HG03565 (cell line): ENCODE results near the gene OR5B12.
A peak's percentile ranks its signal among the peaks of the same experiment; 100 is the strongest.
"Not testable (repeated sequence)": the region's sequence is repeated elsewhere in the genome, so short reads cannot be mapped to it uniquely, and the experiment has no call there.

Experiments used
- ATAC-seq: cut with Tn5 transposase; IDR thresholded peaks from one replicate; pipeline ENCODE4 v1.9.1; 2021; ENCODE audit warnings: mild to moderate bottlenecking, moderate library complexity; ENCODE audit not compliant: unreplicated experiment

OR5B12 gene

DNA sequence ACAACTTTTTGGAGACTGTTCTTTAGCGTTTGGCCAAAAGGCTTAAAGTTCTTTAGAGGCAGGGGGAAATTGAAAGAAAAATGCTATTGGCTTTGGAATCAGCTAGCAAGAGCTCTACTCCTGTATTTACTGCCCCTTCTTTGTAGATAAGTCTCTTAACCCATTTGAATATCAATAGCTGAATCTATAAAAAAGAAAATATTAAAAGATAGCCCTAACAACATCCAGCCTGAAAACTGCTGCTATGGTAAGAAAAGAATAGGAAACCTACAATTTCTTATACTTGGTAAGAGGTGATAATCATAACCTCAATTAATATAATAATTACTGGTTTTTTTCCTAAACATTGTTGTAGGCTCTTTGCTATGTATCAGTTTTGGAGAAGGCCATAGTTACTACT lies at the start of gene OR5B12:
Gene OR5B12, minus strand, starts transcription at position 101 of the 400 bp plus-strand sequence. CDS start 2,085 bp downstream, outside the sequence.
- ATAC-seq: no peak

DNA sequence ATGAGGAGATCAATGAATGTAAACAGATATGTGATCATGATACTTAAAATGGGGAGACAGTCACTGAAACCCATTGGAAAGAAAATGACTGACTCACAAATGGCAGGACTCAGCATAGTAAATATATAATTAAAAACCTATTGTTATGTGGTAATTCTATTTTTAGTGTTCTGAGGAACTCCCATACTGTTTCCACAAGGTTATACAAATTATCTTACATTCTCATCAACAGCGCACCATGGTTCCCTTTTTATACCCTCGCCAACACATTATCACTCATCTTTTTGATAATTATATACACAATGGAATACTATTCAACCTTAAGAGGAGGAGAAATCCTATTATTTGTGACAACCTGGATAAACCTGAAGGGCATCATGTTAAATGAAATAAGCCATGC lies 48.8 kb upstream of the OR5B12 start:
- no peak for ATAC-seq

- no peak for ATAC-seq
These were observed 45.1 kb upstream of the OR5B12 start for GRCh38 chr11:58487170-58487569.

- ATAC-seq: no peak
These were observed 43.9 kb upstream of the OR5B12 start for GRCh38 chr11:58485961-58486360.

- ATAC-seq: no peak
These were observed 29.9 kb upstream of the OR5B12 start for GRCh38 chr11:58471892-58472291.

- no peak for ATAC-seq
These were observed 24.3 kb upstream of the OR5B12 start for GRCh38 chr11:58466293-58466692.

- ATAC-seq: no peak
These were observed 23.7 kb upstream of the OR5B12 start for GRCh38 chr11:58465690-58466089.

GRCh38 chr11:58451585-58451984 lies 9.5 kb upstream of the OR5B12 start:
- no peak for ATAC-seq

DNA sequence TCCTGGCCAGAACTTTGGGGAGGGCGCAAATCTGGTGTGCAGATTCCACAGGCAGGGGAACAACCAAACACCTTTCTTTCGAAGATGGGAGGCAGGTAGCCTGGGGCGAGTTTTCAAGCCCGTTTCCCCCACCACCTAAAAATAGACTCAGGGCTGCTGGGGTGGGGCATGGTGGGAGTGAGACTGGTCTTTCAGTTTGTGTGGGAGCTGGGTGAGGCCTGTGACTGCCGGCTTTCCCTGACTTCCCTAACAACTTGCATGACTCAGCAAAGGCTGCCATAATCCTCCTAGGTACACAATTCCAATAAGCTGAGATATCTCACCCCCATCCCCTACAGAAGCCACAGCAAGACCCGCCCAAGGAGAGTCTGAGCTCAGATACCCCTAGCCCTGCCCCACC lies 4.3 kb upstream of the OR5B12 start:
- no peak for ATAC-seq

DNA sequence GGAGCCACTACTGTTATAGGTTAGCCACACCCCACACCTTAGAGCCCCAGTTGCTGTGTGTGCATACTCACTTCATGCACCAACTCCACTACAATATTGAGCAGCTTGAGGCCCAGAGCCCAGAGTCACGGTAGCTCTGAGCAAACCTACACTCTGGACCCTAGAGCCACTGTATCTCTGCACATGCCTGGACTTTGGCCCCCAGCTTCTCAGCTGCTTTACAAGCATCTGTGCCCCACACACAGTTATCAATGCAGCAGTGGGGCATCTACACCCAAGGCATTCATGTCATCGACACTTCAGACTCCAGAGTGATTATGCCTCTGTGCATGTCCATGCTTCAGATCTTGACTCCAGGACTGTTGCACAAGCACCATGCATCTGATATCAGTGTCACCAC lies 2.3 kb upstream of the OR5B12 start:
- no peak for ATAC-seq

GRCh38 chr11:58438486-58438885 lies 3.5 kb downstream of the OR5B12 start:
- ATAC-seq: no peak

GRCh38 chr11:58434217-58434616 lies 7.8 kb downstream of the OR5B12 start:
- no peak for ATAC-seq

DNA sequence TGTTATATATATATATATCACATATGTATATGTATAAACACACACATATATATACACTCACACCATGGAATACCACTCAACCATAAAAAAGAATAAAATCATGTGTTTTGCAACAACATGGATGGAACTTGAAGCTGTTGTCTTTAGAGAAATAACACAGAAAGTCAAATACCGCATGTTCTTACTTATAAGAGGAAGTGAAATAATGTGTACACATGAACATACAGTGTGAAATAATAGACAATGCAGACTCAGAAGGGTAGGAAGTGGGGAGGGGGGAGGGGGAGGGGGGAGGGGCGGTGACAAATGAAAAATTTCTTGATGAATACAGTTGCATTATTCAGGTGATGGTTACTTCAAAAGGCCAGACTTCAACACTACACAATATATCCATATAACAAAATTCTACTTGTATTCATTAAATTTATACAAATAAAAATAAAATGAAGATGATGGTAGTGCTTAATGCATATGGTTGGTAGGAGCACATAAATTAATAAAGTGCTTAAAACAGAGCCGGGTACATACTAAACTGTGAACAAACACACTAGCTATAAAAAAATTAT lies 8.3 kb downstream of the OR5B12 start:
- ATAC-seq: peak; percentile 91

DNA sequence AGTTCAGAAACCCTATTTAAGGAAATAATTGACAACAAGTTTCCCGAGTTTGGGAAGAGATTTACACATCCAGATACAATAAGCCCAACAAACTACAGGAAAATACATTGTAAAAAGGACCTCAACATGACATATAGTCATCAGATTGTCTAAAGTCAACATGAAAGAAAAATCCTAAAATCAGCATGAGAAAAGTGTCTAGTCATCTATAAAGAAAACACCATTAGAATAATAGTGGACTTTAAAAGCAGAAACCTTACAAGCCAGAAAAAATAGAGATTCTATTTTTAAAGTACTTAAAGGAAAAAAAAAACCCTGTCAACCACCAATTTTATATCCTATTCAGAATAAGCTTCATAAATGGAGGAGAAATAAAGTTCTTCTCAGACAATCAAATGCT lies 12.8 kb downstream of the OR5B12 start:
- no peak for ATAC-seq

DNA sequence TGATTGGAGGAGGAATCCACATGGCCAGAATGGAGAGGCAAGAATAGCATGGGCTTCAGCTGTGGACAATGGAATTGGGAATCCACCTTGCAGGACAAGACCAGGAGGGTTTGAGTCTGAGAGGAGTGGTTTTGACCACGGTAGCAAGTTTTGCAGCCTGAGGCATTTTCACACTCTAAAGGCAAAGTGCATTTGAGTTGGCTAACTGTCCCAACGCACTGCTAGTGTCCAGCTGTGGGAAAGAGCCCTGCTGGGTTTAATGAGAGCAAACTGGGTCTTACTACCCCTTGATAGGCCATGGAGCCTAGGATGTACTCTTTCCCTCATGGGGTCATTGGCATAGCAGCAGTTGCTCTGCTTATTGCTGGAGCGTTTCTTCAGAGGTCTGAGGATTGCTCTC lies 14.0 kb downstream of the OR5B12 start, which contains the start of gene OR5B2:
Gene OR5B2, minus strand, starts transcription at position 101 of the 400 bp plus-strand sequence. CDS start 4,860 bp downstream, outside the sequence.
- ATAC-seq: no peak

GRCh38 chr11:58406774-58407173 lies 35.3 kb downstream of the OR5B12 start, which contains the start of gene OR5B3:
Gene OR5B3 (minus strand): TSS chr11:58406874. CDS start chr11:58403409, 3,465 bp downstream.
- ATAC-seq: no peak

GRCh38 chr11:58399622-58400021 lies 42.4 kb downstream of the OR5B12 start:
- ATAC-seq: not testable (repeated sequence)

DNA sequence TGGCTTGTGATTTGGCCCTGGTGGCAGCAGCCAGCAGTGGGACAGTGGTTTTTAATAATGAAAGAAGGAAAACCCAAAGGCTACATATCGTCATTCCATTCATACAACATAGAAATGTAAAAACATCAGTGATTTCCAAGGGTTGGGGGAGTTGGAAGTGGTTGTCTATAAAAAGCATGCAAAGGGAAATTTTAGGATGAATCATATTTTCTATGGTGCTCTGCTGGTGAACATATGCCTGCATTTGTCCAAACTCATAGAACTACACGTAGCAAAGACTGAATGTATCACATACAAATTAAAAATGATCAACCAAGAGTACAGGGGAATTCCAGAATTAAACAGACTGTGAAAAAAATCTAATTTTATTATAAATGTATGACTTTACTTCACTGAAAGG lies 46.5 kb downstream of the OR5B12 start:
- ATAC-seq: no peak

DNA sequence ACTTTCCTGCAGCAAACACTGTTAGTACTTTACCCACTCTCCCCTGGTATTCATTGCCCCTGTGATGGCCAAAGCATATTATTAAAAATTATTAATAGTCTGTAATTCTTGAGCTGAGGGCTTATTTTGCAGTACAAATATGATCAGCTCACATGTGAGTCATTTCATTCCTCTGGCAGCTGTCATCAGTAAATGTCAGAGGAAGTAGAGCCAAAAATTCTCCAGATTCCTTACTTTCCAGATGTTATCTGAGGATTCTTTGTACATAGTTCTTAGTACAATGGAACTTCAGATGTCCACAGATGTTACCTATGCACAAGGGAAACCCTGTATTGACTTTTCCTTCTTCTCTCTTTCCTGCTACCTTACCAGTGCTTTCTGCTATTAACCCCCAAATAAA lies 47.8 kb downstream of the OR5B12 start:
- no peak for ATAC-seq

GRCh38 chr11:58392746-58393145 lies 49.3 kb downstream of the OR5B12 start:
- no peak for ATAC-seq

DNA sequence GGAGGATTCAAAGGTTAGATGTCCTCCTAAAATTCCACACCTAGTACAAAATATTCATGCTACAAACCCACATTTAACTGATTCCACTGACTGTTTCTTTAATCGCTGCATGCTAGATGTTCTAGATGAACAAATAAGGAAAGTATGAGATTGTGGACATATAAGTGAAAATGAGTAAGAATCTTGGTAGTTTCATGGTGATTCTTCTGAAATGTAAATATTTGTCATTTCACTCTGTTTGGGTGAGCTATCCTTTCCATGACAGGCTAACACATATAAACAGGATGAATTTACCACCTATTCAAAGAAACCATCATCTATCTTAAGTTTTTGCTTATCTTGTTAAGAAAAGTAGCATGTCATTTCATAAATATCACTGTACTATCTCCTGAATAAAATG lies 50.2 kb downstream of the OR5B12 start:
- ATAC-seq: no peak

GRCh38 chr11:58390551-58391063 lies 51.4 kb downstream of the OR5B12 start:
- ATAC-seq: no peak
